AG09319 (cell line): ENCODE data around the gene PPP1R7.

ENCODE experiments used
- DNase-seq: peaks from one replicate; pipeline ENCODE4 v3.0.0-alpha.2; 2010; ENCODE audit warnings: low read depth; ENCODE audit errors: extremely low read depth
- CTCF ChIP-seq: IDR thresholded peaks from 2 replicates; pipeline ENCODE4 v1.5.1; 2011; ENCODE audit warnings: low read depth, mild to moderate bottlenecking, inconsistent platforms, low read length, moderate library complexity

Gene PPP1R7

GRCh38 chr2:241150660-241151530 is 628 bp downstream of the PPP1R7 start:
- no peak for TF ChIP-seq CTCF
- DNase-seq = no peak

- TF ChIP-seq CTCF = no peak
- no peak for DNase-seq
These were observed 1.8 kb downstream of the PPP1R7 start for GRCh38 chr2:241151934-241152660.

- no peak for DNase-seq
These were observed 3.3 kb downstream of the PPP1R7 start for GRCh38 chr2:241153616-241154015.

GRCh38 chr2:241154915-241155314 is 4.6 kb downstream of the PPP1R7 start:
- no peak for DNase-seq
- no peak for TF ChIP-seq CTCF

More at GRCh38 chr2:241153616-241154015, 3.3 kb downstream of the PPP1R7 start:
- no peak for TF ChIP-seq CTCF

GRCh38 chr2:241155936-241156335 is 5.7 kb downstream of the PPP1R7 start:
- no peak for TF ChIP-seq CTCF
- no peak for DNase-seq

- DNase-seq = no peak
- no peak for TF ChIP-seq CTCF
These were observed 6.7 kb downstream of the PPP1R7 start for GRCh38 chr2:241156971-241157441.
